SK-N-SH (cell line): Measurements from ENCODE around the gene FLAD1.

Experiments used
- EP300 ChIP-seq, 2 experiments: IDR thresholded peaks; 2 replicates each; pipeline versions ENCODE4 v1.4.0 to v1.6.1; 2012; ENCODE audit warnings: borderline replicate concordance in 1 of 2, low read depth in 1 of 2, low read length in 1 of 2
- PBX3 ChIP-seq: IDR thresholded peaks from 2 replicates; pipeline ENCODE4; 2012
- RFX5 ChIP-seq: IDR thresholded peaks from 2 replicates; pipeline ENCODE4 v1.6.1; 2012; ENCODE audit warnings: mild to moderate bottlenecking, improper control_type of control experiment, low read length
- SIN3A ChIP-seq: IDR thresholded peaks from 2 replicates; pipeline ENCODE4 v1.6.1; 2012; ENCODE audit warnings: low read depth, mild to moderate bottlenecking, low read length, moderate library complexity, borderline replicate concordance
- SMC3 ChIP-seq: IDR thresholded peaks from 2 replicates; pipeline ENCODE4 v1.6.1; 2012; ENCODE audit warnings: low read depth, low read length, improper control_type of control experiment
- TAF1 ChIP-seq: IDR thresholded peaks from 2 replicates; pipeline ENCODE4 v1.6.1; 2012; ENCODE audit warnings: low read depth, mild to moderate bottlenecking, low read length, moderate library complexity, borderline replicate concordance
- YY1 ChIP-seq: IDR thresholded peaks from 2 replicates; pipeline ENCODE4 v1.4.0; 2012; ENCODE audit warnings: low read depth, mild to moderate bottlenecking
- TF ChIP-seq, protein P1 (sequence below): fragments of 200-600 bp; sonication (generic); IDR thresholded peaks from 2 replicates; pipeline ENCODE4 v1.6.1; 2017; ENCODE audit warnings: antibody characterized with exemption, mild to moderate bottlenecking, moderate library complexity
- TF ChIP-seq, protein P2 (sequence below): IDR thresholded peaks from 2 replicates; pipeline ENCODE4 v1.4.0; 2012; ENCODE audit warnings: low read depth
- TF ChIP-seq, protein P3 (sequence below): IDR thresholded peaks from 2 replicates; pipeline ENCODE4 v1.6.1; 2012; ENCODE audit warnings: mild to moderate bottlenecking, low read depth, low read length, moderate library complexity
- TF ChIP-seq, protein P4 (sequence below): fragments of 150-350 bp; IDR thresholded peaks from 2 replicates; pipeline ENCODE4 v1.6.1; 2017; ENCODE audit warnings: antibody characterized with exemption, low read length, low read depth, borderline replicate concordance

GRCh38 chr1:155034318-155035208 lies 51.4 kb downstream of the FLAD1 start:
- TF ChIP-seq, protein P1, sequence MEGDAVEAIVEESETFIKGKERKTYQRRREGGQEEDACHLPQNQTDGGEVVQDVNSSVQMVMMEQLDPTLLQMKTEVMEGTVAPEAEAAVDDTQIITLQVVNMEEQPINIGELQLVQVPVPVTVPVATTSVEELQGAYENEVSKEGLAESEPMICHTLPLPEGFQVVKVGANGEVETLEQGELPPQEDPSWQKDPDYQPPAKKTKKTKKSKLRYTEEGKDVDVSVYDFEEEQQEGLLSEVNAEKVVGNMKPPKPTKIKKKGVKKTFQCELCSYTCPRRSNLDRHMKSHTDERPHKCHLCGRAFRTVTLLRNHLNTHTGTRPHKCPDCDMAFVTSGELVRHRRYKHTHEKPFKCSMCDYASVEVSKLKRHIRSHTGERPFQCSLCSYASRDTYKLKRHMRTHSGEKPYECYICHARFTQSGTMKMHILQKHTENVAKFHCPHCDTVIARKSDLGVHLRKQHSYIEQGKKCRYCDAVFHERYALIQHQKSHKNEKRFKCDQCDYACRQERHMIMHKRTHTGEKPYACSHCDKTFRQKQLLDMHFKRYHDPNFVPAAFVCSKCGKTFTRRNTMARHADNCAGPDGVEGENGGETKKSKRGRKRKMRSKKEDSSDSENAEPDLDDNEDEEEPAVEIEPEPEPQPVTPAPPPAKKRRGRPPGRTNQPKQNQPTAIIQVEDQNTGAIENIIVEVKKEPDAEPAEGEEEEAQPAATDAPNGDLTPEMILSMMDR = no peak
- TF ChIP-seq SIN3A (no peak), PBX3 (no peak), RFX5 (no peak), YY1 (no peak), SMC3 (no peak), TAF1 (no peak), EP300 (IDR thresholded peaks at IDR 0.05; ENCODE audit: borderline replicate concordance in 1 of 2, low read depth in 1 of 2, low read length in 1 of 2) (no peak)
- TF ChIP-seq, protein P2, sequence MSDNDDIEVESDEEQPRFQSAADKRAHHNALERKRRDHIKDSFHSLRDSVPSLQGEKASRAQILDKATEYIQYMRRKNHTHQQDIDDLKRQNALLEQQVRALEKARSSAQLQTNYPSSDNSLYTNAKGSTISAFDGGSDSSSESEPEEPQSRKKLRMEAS = no peak
- TF ChIP-seq, protein P3, sequence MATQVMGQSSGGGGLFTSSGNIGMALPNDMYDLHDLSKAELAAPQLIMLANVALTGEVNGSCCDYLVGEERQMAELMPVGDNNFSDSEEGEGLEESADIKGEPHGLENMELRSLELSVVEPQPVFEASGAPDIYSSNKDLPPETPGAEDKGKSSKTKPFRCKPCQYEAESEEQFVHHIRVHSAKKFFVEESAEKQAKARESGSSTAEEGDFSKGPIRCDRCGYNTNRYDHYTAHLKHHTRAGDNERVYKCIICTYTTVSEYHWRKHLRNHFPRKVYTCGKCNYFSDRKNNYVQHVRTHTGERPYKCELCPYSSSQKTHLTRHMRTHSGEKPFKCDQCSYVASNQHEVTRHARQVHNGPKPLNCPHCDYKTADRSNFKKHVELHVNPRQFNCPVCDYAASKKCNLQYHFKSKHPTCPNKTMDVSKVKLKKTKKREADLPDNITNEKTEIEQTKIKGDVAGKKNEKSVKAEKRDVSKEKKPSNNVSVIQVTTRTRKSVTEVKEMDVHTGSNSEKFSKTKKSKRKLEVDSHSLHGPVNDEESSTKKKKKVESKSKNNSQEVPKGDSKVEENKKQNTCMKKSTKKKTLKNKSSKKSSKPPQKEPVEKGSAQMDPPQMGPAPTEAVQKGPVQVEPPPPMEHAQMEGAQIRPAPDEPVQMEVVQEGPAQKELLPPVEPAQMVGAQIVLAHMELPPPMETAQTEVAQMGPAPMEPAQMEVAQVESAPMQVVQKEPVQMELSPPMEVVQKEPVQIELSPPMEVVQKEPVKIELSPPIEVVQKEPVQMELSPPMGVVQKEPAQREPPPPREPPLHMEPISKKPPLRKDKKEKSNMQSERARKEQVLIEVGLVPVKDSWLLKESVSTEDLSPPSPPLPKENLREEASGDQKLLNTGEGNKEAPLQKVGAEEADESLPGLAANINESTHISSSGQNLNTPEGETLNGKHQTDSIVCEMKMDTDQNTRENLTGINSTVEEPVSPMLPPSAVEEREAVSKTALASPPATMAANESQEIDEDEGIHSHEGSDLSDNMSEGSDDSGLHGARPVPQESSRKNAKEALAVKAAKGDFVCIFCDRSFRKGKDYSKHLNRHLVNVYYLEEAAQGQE = no peak
- TF ChIP-seq, protein P4, sequence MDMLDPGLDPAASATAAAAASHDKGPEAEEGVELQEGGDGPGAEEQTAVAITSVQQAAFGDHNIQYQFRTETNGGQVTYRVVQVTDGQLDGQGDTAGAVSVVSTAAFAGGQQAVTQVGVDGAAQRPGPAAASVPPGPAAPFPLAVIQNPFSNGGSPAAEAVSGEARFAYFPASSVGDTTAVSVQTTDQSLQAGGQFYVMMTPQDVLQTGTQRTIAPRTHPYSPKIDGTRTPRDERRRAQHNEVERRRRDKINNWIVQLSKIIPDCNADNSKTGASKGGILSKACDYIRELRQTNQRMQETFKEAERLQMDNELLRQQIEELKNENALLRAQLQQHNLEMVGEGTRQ = no peak
